HG02610 (cell line): ENCODE measurements around the gene POLH.
A peak's percentile ranks its signal among the peaks of the same experiment; 100 is the strongest.
"Not testable (repeated sequence)": the region's sequence is repeated elsewhere in the genome, so short reads cannot be mapped to it uniquely, and the experiment has no call there.

Source experiments
- ATAC-seq: cut with Tn5 transposase; IDR thresholded peaks from one replicate; pipeline ENCODE4 v1.9.1; 2021; ENCODE audit warnings: mild to moderate bottlenecking, moderate library complexity; ENCODE audit not compliant: unreplicated experiment

Gene POLH

DNA sequence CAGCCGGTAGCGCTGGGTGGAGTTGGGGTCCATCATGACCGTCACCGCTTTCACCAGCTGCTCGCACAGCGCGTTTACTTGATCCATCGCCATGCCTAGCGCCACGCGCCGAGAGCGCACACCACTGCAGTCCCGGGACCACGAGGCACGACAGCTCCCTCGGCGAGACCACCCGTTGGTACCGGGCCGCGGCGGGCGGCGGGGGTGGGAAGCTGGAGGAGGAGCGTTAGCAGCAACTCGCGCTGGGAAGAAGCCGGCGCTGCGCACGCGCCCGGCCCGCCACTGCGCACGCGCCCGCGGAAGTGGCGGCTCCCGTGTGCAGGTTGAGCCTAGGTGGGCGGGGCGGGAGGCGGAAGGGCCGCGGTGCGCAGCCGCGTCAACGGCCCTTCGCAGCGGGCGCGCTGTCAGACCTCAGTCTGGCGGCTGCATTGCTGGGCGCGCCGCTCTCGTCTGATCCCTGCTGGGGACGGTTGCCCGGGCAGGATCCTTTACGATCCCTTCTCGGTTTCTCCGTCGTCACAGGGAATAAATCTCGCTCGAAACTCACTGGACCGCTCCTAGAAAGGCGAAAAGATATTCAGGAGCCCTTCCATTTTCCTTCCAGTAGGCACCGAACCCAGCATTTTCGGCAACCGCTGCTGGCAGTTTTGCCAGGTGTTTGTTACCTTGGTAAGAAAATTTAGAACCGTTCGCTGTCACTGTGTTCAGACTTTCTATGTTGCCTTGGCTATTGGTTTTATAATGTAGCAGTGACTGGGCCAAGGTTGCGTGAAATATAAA, at the start of gene POLH, which contains the start of gene XPO5:
Gene POLH, plus strand, starts transcription at position 414 of the 780 bp plus-strand sequence. CDS start 6,135 bp downstream, outside the sequence.
Gene XPO5, minus strand, starts transcription at position 267 of the 780 bp plus-strand sequence. Its CDS starts 174 bp downstream, at position 93.
- ATAC-seq = peak; percentile 88

GRCh38 chr6:43532201-43532600, 43.8 kb upstream of the POLH start:
- ATAC-seq = no peak

- ATAC-seq = not testable (repeated sequence)
Measured at GRCh38 chr6:43538986-43539385, 37.0 kb upstream of the POLH start.

DNA sequence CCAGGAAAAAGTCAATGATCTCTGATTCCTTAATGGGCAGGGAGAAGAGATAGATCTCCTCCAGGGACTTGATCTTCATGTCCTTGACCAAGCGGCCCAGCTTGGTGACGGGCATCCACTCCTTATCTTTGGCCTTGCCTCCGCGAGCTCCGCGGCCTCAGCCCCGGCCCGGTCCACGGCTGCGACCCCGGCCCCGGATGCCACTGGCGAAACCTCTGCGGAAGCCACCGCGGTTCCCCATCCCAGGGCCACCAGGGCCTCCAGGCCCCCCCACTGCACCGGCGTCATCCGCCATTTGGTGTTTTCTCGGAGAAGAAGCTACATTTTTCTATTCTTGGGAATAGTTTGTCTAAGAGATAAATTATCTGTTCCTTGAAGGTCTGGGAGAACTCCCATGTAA, 36.6 kb upstream of the POLH start:
- ATAC-seq = not testable (repeated sequence)

DNA sequence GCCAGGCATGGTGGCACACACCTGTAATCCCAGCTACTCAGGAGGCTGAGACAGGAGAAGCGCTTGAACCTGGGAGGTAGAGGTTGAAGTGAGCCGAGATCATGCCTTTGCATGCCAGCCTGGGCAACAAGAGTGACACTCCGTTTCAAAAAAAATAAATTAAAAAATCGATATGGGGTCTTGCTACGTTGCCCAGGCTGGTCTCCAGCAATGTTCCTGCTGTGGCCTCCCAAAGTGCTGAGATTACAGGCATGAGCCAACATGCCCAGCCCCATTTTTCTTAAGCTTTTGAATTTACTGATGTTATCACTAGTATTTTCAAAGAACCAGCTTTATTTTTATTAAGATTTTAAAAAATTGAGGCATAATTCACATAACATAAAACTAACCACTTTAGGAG, 35.5 kb upstream of the POLH start:
- ATAC-seq = no peak

DNA sequence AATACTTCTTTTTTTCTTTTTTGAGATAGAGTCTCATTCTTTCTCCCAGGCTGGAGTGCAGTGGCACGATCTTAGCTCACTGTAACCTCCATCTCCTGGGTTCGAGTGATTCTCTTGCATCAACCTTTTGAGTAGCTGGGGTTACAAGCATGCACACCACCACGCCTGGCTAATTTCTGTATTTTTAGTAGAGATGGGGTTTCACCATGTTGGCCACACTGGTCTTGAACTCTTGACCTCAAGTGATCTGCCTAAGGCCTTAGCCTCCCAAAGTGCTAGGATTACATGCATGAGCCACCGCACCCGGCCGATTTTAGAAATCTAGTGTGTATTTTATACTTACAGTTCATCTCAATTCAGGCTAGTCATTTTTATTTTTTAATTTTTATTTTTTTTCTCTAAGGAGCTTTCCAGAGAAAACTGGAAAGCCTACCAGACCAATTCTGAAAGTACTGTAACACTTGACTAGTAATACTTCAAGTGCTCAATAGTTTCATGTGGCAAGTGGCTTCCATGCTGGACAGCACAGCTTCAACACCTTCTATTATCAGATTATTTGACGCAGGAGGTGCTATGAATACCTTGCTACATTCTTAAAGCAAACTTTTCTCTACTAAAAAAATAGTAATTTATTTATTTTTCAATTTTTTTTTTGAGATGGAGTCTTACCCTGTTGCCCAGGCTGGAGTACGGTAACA, 34.1 kb upstream of the POLH start:
- ATAC-seq = peak; percentile 74

DNA sequence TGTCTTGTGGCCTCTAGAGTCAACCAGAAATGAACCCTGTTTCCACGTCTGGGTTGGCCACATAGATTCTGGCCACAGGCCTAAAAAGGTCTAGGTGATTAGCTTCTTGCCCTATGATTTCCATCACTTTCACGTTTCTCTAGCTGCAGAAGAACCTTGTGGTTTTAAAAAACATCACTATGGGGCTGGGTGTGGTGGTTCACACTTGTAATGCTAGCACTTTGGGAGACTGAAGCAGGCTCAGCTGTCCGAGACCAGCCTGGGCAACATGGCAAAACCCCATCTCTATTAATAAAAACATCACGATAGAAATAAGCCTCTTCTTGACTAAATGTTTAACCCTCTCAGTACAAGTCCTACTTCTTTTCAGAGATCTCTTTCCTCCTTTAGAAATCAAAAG, 31.5 kb upstream of the POLH start:
- ATAC-seq = no peak

- peak; percentile 41 for ATAC-seq
Measured at GRCh38 chr6:43547222-43547621, 28.8 kb upstream of the POLH start.

- ATAC-seq = not testable (repeated sequence)
Measured at GRCh38 chr6:43557620-43558019, 18.4 kb upstream of the POLH start.

DNA sequence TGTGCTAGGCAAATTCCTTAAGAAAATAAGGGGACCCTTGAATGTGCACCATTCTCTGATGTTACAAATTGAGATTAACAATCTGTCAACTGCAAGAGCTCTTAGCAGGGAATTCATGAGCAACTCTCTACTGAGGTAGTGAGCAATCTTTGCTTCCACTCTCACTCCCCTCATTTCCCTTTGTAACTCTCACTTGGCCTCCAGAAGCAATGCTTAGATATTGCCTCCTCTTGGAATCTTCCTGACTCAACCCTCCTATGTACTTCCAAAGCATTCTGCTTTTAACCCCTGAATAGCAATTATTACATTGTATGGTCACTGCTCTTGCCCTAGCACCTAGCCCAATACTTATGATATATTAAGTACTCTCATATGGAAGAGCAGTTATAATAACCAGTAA, 16.7 kb upstream of the POLH start:
- no peak for ATAC-seq

GRCh38 chr6:43570876-43571441, 5.0 kb upstream of the POLH start:
- no peak for ATAC-seq

DNA sequence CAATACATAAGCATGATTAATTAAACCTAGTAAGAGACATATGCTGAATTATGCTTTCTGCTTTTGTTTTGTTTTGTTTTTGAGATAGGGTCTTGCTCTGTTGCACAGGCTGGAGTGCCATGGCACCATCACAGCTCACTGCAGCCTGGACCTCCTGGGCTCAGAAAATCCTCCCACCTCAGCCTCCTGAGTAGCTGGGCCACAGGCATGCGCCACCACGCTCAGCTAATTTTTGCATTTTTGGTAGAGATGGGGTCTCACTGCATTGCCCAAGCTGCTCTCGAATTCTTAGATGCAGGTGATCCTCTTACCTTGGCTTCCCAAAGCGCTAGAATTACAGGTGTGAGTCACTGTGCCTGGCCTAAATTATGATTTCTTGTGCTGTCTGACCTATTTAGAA, 4.0 kb upstream of the POLH start:
- no peak for ATAC-seq

GRCh38 chr6:43575105-43575771, 747 bp upstream of the POLH start:
- no peak for ATAC-seq

DNA sequence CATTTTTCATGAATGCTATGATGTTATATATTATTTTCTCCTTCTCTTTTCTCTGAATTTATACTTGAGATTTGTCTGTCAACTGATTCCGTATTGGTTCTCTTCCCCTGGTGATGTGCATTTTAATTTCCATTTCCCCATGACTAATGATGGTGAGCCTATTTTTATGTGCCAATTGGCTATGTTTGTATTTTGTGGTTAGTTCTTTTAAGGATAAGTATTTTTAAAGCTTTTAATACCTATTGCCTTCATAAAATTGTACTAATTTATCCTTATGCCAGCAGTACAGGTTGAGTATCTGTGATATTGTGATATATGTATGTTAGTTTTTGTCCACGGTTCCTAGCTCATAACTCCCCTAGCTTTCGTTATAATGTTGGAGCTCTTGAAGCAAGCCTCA, 2.8 kb downstream of the POLH start:
- no peak for ATAC-seq

GRCh38 chr6:43579171-43579570, 3.2 kb downstream of the POLH start:
- no peak for ATAC-seq

- no peak for ATAC-seq
Measured at GRCh38 chr6:43582911-43583310, 6.9 kb downstream of the POLH start.

- no peak for ATAC-seq
Measured at GRCh38 chr6:43584892-43585570, 9.0 kb downstream of the POLH start.

GRCh38 chr6:43588194-43588593, 12.2 kb downstream of the POLH start:
- ATAC-seq = no peak

GRCh38 chr6:43589564-43589963, 13.6 kb downstream of the POLH start:
- not testable (repeated sequence) for ATAC-seq

- no peak for ATAC-seq
Measured at GRCh38 chr6:43593938-43594337, 18.0 kb downstream of the POLH start.

- ATAC-seq = no peak
Measured at GRCh38 chr6:43600595-43600994, 24.6 kb downstream of the POLH start.
